IPS-15b (cell line): ENCODE results near the gene UBASH3B.
"Not testable (repeated sequence)": the region's sequence is repeated elsewhere in the genome, so short reads cannot be mapped to it uniquely, and the experiment has no call there.

Experiments
- H3K27me3 ChIP-seq: one replicate; pipeline ENCODE4 v1.6.1; 2013; ENCODE audit warnings: low read length; ENCODE audit not compliant: control insufficient read depth, insufficient read depth
- H3K36me3 ChIP-seq: one replicate; pipeline ENCODE4 v1.6.1; 2013; ENCODE audit warnings: low read length; ENCODE audit not compliant: control insufficient read depth, insufficient read depth
- H3K4me1 ChIP-seq: one replicate; pipeline ENCODE4 v1.6.1; 2013; ENCODE audit warnings: mild to moderate bottlenecking, low read length; ENCODE audit not compliant: control insufficient read depth, insufficient read depth
- H3K4me3 ChIP-seq: one replicate; pipeline ENCODE4 v1.5.1; 2013; ENCODE audit warnings: low read depth, low read length
- H3K9ac ChIP-seq: one replicate; pipeline ENCODE4 v1.6.1; 2013; ENCODE audit warnings: low read depth, mild to moderate bottlenecking, low read length
- H3K9me3 ChIP-seq: one replicate; pipeline ENCODE4 v1.6.1; 2013; ENCODE audit warnings: mild to moderate bottlenecking, low read length; ENCODE audit not compliant: control insufficient read depth, insufficient read depth

Gene UBASH3B

GRCh38 chr11:122729139-122729538 is 73.6 kb downstream of the UBASH3B start:
- Histone ChIP-seq H3K9ac (no peak overlapping the region), H3K4me3 (no peak overlapping the region), H3K36me3 (no peaks in the 10 kb centered on the region), H3K27me3 (no peaks in the 10 kb centered on the region), H3K4me1 (no peaks in the 10 kb centered on the region), H3K9me3 (no peaks in the 10 kb centered on the region)

GRCh38 chr11:122730694-122731093 is 75.2 kb downstream of the UBASH3B start:
- H3K9me3 ChIP-seq, H3K36me3 ChIP-seq, H3K4me1 ChIP-seq, H3K27me3 ChIP-seq, H3K4me3 ChIP-seq, H3K9ac ChIP-seq: not testable (repeated sequence)

DNA sequence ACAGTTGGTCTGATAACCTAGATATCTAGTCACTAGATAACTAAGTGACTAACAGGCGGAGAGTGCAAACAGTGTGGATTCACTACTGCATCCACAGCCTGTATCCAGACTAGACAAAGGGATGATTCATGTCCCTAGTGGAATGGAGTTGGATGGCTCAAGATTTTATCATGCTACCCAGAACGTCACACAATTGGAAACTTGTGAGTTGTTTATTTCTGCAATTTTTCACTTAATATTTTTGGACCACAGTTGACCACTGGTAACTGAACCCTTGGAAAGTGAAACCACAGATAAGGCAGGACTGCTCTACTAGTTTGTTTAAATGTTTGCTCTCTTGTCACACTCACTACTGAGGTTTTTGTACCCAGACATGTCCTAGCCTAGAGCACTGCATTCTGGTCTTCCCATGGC is 76.0 kb downstream of the UBASH3B start:
- Histone ChIP-seq H3K36me3 (no peaks in the 10 kb centered on the region), H3K9ac (no peak overlapping the region), H3K9me3 (no peaks in the 10 kb centered on the region), H3K4me1 (no peaks in the 10 kb centered on the region), H3K27me3 (no peaks in the 10 kb centered on the region), H3K4me3 (no peak overlapping the region)

DNA sequence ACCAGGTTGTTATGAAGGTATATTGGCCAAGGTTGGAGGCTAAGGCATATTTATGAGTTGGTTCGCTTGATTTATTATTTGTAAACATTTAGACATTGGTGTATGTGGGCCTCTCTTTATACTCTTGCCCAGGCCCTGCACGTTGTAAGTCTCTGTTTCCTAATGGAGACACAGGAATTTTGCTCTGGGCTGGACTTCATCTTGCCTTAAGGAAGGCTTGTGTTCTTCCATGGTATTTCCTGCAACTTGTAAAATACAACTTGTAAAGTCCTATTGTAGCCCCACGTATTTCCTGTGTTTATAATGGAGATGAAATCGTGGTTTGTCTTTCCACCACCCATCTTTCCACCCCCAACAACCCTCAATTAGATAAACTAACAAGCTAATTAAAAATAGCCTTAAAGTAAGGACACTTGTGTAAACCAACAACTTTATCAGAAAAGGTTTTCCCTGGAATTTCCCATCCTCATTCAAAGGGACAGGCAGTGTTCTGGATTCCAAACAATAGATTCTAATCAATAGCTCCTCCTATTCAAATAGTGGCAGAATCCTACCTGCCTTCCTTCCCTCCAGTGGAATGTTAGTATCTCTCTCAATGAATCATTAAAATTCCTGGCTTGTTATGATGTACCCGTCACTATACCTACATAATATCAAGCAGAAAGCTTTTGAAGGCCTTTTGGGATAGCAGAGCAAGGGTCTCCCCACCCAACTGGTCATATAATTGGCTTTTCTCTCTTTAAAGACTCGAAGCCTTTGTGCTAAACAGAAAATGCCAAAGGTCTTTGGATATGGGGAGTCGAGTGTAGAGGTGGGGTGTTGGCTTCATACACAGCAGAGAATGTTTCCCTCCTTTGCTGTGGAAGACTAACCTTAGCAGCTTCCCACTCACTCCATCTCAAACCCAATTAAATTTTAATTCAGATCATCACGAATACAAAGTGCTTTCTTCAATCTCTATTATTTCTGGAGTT is 77.1 kb downstream of the UBASH3B start:
- Histone ChIP-seq H3K27me3 (no peaks in the 10 kb centered on the region), H3K36me3 (no peaks in the 10 kb centered on the region), H3K9ac (no peak overlapping the region), H3K4me1 (peaks cover 2% of the 10 kb centered on the region), H3K4me3 (no peak overlapping the region), H3K9me3 (no peaks in the 10 kb centered on the region)

GRCh38 chr11:122733318-122733717 is 77.8 kb downstream of the UBASH3B start:
- Histone ChIP-seq H3K9ac (no peak overlapping the region), H3K4me1 (peaks cover 7% of the 10 kb centered on the region)

GRCh38 chr11:122734848-122735496 is 79.5 kb downstream of the UBASH3B start:
- no peaks in the 10 kb centered on the region for H3K36me3 ChIP-seq
- H3K27me3 ChIP-seq, result no peaks in the 10 kb centered on the region
- H3K9ac ChIP-seq, result no peak overlapping the region
- no peak overlapping the region for H3K4me3 ChIP-seq
- no peaks in the 10 kb centered on the region for H3K9me3 ChIP-seq
- peaks cover 7% of the 10 kb centered on the region for H3K4me1 ChIP-seq

More at GRCh38 chr11:122733318-122733717, 77.8 kb downstream of the UBASH3B start:
- Histone ChIP-seq H3K9me3 (no peaks in the 10 kb centered on the region), H3K36me3 (no peaks in the 10 kb centered on the region), H3K27me3 (no peaks in the 10 kb centered on the region), H3K4me3 (no peak overlapping the region)

DNA sequence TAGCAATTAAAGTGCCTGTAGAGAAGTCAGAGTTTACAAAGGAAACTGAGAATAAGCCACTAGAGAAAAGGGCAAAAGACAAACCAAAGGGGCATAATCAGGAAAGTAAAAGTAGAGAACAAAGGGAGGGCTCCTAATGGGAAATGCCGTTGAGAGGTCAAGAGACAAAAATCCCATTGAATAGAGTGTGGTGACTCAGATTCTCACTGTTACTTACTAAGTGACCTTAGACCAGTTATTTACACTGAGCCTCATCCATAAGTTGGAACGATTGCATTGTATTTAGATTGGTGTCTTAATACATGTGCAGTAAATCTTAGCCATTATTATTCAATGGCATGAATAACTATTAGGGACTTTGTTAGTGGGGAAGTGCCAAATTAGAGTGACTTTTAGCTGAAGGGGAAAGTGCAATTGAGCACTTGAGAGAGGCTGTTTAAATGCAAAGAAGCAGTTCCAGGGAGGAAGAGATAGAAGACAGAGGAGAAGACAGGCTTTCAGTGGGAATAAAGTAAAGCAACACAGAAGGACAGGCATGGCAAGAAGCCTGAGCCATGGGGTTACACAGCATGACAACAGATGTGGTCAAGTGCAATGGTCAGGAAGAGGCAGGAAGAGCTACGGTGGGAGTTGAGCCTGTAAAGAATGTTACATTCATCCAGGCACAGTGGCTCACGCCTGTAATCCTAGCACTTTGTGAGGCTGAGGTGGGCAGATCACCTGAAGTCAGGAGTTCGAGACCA is 82.6 kb downstream of the UBASH3B start:
- Histone ChIP-seq H3K36me3 (no peaks in the 10 kb centered on the region), H3K4me1 (peaks cover 7% of the 10 kb centered on the region), H3K9ac (no peak overlapping the region), H3K27me3 (no peaks in the 10 kb centered on the region), H3K9me3 (no peaks in the 10 kb centered on the region), H3K4me3 (no peak overlapping the region)

DNA sequence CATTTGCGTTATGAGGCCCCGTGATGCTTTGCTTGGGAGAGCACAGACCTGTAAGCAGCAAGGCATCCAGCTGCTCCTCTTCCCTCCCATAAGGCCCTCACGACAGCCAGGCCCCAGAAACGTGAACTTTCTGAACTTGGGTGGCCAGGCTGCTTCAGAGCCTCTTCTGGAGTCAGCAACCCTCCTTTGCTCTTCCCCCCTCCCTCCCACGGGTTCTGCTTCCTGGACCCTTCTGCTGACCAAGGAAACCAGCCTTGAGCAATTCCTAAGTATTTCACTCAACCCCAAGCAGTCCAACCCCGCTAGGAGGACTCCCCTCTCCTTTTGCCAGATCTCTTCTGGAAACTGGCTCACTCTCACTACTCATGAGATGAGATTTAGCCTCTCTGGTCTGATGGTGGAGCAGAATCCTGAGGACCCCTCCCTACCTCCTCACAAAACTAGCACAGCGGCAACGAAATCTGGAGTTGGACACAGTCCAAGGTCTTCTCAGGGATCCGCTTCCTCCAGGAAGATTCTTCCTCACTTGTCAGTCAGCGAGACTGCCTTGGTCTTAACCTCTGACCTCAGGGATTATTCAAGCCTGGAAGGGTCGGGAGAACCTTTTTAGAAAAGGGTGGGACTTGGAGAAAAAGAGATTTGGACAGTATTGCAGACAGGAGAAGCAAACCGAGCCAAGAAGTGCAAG is 86.2 kb downstream of the UBASH3B start:
- no peak overlapping the region for H3K9ac ChIP-seq
- peaks cover 7% of the 10 kb centered on the region for H3K4me1 ChIP-seq
- no peaks in the 10 kb centered on the region for H3K9me3 ChIP-seq
- no peaks in the 10 kb centered on the region for H3K27me3 ChIP-seq
- H3K36me3 ChIP-seq, result no peaks in the 10 kb centered on the region
- H3K4me3 ChIP-seq, result no peak overlapping the region

DNA sequence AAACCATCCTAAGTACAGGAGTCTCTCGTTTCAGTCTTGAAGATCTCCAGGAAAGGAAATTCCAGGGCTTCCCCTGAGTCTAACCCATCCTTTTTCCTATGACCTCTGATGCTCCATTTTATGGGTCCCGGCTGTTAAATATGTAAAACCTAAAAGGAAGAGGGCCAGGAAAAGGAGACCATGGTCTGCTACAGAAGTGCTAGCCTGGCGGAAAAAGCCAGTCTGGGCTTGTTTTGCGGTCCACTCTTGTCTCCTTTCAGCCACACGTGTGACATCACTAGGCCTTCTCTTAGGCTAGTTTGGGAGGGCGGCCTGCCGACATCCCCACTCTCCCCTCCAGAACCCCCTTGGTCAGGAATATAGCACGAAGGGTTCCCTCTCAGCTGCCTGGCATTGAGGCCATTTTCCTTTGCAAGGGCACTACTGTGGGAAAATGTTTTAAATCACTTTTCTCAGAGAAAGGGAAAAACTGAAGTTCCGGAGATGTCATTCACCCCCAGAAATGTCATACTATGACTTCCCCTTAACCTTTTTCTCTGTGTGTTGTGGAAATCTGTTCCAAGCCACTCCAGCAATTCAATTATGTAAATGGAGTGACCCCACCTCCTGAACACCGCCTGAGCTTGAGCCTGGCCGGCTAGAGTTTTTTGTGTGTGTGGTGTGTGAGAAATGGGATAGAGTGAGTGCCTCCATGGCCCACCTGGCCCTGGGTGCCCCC is 86.9 kb downstream of the UBASH3B start:
- peaks cover 6% of the 10 kb centered on the region for H3K4me1 ChIP-seq
- H3K9ac ChIP-seq, result no peak overlapping the region
- H3K27me3 ChIP-seq, result no peaks in the 10 kb centered on the region
- no peaks in the 10 kb centered on the region for H3K9me3 ChIP-seq
- no peak overlapping the region for H3K4me3 ChIP-seq
- H3K36me3 ChIP-seq, result no peaks in the 10 kb centered on the region

- H3K9ac ChIP-seq, result no peak overlapping the region
- H3K9me3 ChIP-seq, result no peaks in the 10 kb centered on the region
- no peaks in the 10 kb centered on the region for H3K4me1 ChIP-seq
- H3K4me3 ChIP-seq, result no peak overlapping the region
- H3K36me3 ChIP-seq, result no peaks in the 10 kb centered on the region
- no peaks in the 10 kb centered on the region for H3K27me3 ChIP-seq
Observed at GRCh38 chr11:122743097-122743741, 87.7 kb downstream of the UBASH3B start.
